Upper lobe of left lung (tissue), 6 donors: ENCODE data around the gene CACNA1D. TPM values are rescaled to one million over a fixed set of nuclear protein-coding genes. Genes with fewer than 3 reads are reported as not detected.

Experiments
- ATAC-seq, 2 donors: fragments of 200-7000 bp; cut with Tn5 transposase; one replicate each; pipeline ENCODE4 v1.9.1; 2022; ENCODE audit warnings: mild to moderate bottlenecking in 2 of 2, moderate library complexity in 2 of 2; ENCODE audit not compliant: low FRiP score in 2 of 2
- DNase-seq, 2 donors: peaks; one replicate each; pipeline ENCODE4 v3.0.0-alpha.2; 2019 to 2020
- H3K27ac ChIP-seq, 4 donors: fragments of 200-600 bp; sonication (generic); one replicate each; pipeline ENCODE4 v1.5.1; 2016 to 2019
- H3K27me3 ChIP-seq, 4 donors: fragments of 200-600 bp; sonication (generic); one replicate each; pipeline ENCODE4 v1.5.1; 2017 to 2019
- H3K36me3 ChIP-seq, 4 donors: fragments of 200-600 bp; sonication (generic); one replicate each; pipeline ENCODE4 v1.5.1; 2016 to 2019
- H3K4me1 ChIP-seq, 4 donors: fragments of 200-600 bp; sonication (generic); one replicate each; pipeline ENCODE4 v1.5.1; 2018 to 2019
- H3K4me3 ChIP-seq, 4 donors: fragments of 200-600 bp; sonication (generic); one replicate each; pipeline ENCODE4 v1.5.1; 2017 to 2019; ENCODE audit warnings: mild to moderate bottlenecking in 2 of 4, moderate library complexity in 1 of 4
- H3K9me3 ChIP-seq, 4 donors: fragments of 200-600 bp; sonication (generic); one replicate each; pipeline ENCODE4 v1.5.1; 2018 to 2019
- EP300 ChIP-seq, 4 donors: sonication (generic); formaldehyde crosslinking; IDR thresholded peaks; one replicate each; pipeline ENCODE4 v1.5.1; 2017; ENCODE audit warnings: antibody characterized with exemption in 4 of 4, control low read depth in 2 of 4
- POLR2A ChIP-seq, 4 donors: fragments of 450-650 bp; IDR thresholded peaks; one replicate each; pipeline ENCODE4 v1.5.1; 2016 to 2017; ENCODE audit warnings: antibody characterized with exemption in 4 of 4, mild to moderate bottlenecking in 2 of 4
- POLR2AphosphoS5 ChIP-seq, 2 donors: sonication (generic); formaldehyde crosslinking; IDR thresholded peaks; one replicate each; pipeline ENCODE4 v1.5.1; 2017; ENCODE audit warnings: antibody characterized with exemption in 2 of 2
- WGBS, 2 donors: methylation state at CpG; one replicate each; pipeline ENCODE4 v1.1.5; 2017 to 2018; 5-methylcytosine and 5-hydroxymethylcytosine counted together
- total RNA-seq, 6 donors: library from RNA; depleted of rRNA in 4 of 6; stranded (reverse); fragments of >200 nt in 4 of 6; gene quantifications; one replicate each; pipeline versions ENCODE4 v1.1.0 to v1.2.1, GENCODE V29; 2016 to 2021
- TF ChIP-seq, protein P1 (sequence below), 6 experiments: fragments of 450-650 bp in 4 of 6; fragments of 200-600 bp in 2 of 6; sonication (generic) in 2 of 6; IDR thresholded peaks; one replicate each; pipeline ENCODE4 v1.5.1; 2016 to 2019; ENCODE audit warnings: antibody characterized with exemption in 6 of 6
- donor health status: DM: no; HTN: no; CAD: no; lungs with moderate emphysema.
- donor health status: DM: no; HTN: yes; CAD: no; lungs with severe emphysema.

The CACNA1D gene
- total RNA-seq, 6 donors from 2014 or later, result 17.2 to 221 (median 30.2) TPM

DNA sequence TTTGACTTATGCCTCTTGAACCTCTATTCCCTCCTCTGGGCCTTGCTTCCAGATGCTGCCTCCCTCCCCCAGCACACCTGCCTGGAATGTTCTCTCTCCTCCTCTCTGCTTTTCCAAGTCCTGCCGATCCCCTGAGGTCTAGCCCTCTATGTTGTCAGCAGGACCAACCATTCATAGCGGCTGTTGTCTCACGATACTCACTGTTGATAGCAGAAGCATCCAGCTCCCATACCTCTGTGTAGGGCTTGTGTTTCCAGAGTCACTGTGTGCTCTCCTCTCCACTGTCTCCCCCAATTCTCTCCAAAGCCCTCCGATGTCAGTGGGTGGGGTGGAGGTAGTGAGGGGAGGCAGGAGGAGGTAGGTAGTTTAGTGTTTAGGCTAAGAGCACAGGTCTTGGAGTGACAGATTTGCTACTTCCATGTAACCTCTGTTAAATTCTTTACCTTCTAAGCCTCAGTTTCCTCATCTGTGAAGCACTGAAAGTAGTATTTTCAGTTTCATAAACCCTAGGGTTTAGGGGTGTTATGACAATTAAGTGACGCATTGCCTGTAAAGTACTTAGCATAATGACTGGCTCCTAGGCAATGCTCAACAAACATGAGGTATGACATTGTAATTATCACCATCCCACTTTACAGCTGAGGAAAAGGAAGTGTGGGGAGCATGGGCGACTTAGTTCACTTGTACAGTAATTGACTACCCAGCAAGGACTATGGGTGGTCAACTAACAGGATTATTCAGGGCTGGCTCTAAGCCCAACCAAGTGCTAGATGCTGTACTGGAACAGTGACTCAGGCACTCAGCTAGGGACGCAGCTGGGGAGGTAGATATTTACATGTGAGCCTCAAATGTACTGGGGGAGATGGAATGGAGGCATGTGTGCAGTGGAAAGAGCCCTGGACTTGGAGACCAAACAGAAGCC, 122.8 kb downstream of the CACNA1D start:
- 79 to 81% methylated on average over 7 of the region's 7 CpGs for WGBS, 2 donors
- TF ChIP-seq, protein P1, sequence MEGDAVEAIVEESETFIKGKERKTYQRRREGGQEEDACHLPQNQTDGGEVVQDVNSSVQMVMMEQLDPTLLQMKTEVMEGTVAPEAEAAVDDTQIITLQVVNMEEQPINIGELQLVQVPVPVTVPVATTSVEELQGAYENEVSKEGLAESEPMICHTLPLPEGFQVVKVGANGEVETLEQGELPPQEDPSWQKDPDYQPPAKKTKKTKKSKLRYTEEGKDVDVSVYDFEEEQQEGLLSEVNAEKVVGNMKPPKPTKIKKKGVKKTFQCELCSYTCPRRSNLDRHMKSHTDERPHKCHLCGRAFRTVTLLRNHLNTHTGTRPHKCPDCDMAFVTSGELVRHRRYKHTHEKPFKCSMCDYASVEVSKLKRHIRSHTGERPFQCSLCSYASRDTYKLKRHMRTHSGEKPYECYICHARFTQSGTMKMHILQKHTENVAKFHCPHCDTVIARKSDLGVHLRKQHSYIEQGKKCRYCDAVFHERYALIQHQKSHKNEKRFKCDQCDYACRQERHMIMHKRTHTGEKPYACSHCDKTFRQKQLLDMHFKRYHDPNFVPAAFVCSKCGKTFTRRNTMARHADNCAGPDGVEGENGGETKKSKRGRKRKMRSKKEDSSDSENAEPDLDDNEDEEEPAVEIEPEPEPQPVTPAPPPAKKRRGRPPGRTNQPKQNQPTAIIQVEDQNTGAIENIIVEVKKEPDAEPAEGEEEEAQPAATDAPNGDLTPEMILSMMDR (IDR thresholded peaks at IDR 0.05), result no peak
- TF ChIP-seq POLR2A (IDR thresholded peaks at IDR 0.05) (no peak), EP300 (IDR thresholded peaks at IDR 0.05) (no peak), POLR2AphosphoS5 (IDR thresholded peaks at IDR 0.05) (no peak)
- H3K27me3 ChIP-seq, result no peaks in the 10 kb centered on the region
- peaks cover 0 to 9% (median 2%) of the 10 kb centered on the region in 4 donors for H3K4me1 ChIP-seq
- DNase-seq, result no peak
- no peaks in the 10 kb centered on the region for H3K36me3 ChIP-seq
- H3K27ac ChIP-seq, result peak overlapping the region in 2 of 4 donors; percentile 32 to 44
- H3K9me3 ChIP-seq, result no peaks in the 10 kb centered on the region
- ATAC-seq, result no peak
- no peak overlapping the region for H3K4me3 ChIP-seq

- 56 to 82% methylated on average over 1 to 8 of the region's 8 CpGs for WGBS, 2 donors
- no peak overlapping the region for H3K4me3 ChIP-seq
- H3K36me3 ChIP-seq, result no peaks in the 10 kb centered on the region
- TF ChIP-seq POLR2AphosphoS5 (IDR thresholded peaks at IDR 0.05) (no peak), EP300 (IDR thresholded peaks at IDR 0.05) (no peak), POLR2A (IDR thresholded peaks at IDR 0.05) (no peak)
- TF ChIP-seq, protein P1 (IDR thresholded peaks at IDR 0.05), result no peak
- H3K9me3 ChIP-seq, result no peaks in the 10 kb centered on the region
- H3K27me3 ChIP-seq, result no peaks in the 10 kb centered on the region
- peaks cover 0 to 9% (median under 1%) of the 10 kb centered on the region in 4 donors for H3K4me1 ChIP-seq
- ATAC-seq (no peak), DNase-seq (peak in 1 of 2 donors; percentile 22)
- H3K27ac ChIP-seq, result peak overlapping the region in 1 of 4 donors; percentile 32
Observed at GRCh38 chr3:53617893-53618523, 123.6 kb downstream of the CACNA1D start.

GRCh38 chr3:53618524-53618906, 124.1 kb downstream of the CACNA1D start:
- H3K27ac ChIP-seq, result peak overlapping the region in 1 of 4 donors; percentile 32
- ATAC-seq, result no peak
- WGBS, 2 donors, result 72 to 75% methylated on average over 6 of the region's 6 CpGs

DNA sequence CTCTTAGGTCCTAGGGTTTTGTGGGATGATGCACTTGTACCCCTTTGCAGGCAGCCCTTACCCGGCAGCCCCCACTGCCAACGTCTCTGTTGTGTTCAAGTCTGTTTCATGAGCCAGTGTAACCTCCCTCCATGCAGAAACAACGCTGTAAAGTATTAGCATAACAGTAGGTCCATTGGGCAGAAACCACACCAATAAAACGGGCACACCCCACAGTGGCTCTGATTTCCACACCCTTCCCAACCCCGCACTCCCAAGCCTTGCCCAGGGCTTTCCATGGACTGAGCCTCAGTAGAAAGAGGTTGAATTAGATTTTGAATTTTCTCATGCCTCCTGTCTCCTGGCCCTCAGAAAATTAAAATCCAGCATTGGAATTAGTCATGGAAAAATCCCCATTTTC, 124.5 kb downstream of the CACNA1D start:
- Histone ChIP-seq H3K27me3 (no peaks in the 10 kb centered on the region), H3K9me3 (no peaks in the 10 kb centered on the region), H3K27ac (no peak overlapping the region), H3K4me1 (peaks cover 0 to 9% (median under 1%) of the 10 kb centered on the region in 4 donors), H3K36me3 (no peaks in the 10 kb centered on the region), H3K4me3 (no peak overlapping the region)
- 84 to 89% methylated on average over 5 of the region's 5 CpGs for WGBS, 2 donors
- ATAC-seq (no peak), DNase-seq (no peak)
- no peak for TF ChIP-seq EP300 (IDR thresholded peaks at IDR 0.05)
- TF ChIP-seq, protein P1 (IDR thresholded peaks at IDR 0.05), result no peak
- TF ChIP-seq POLR2A (IDR thresholded peaks at IDR 0.05), result no peak
- no peak for TF ChIP-seq POLR2AphosphoS5 (IDR thresholded peaks at IDR 0.05)

More at GRCh38 chr3:53618524-53618906, 124.1 kb downstream of the CACNA1D start:
- TF ChIP-seq, protein P1 (IDR thresholded peaks at IDR 0.05), result no peak
- no peak for TF ChIP-seq POLR2A (IDR thresholded peaks at IDR 0.05)
- TF ChIP-seq EP300 (IDR thresholded peaks at IDR 0.05), result no peak
- TF ChIP-seq POLR2AphosphoS5 (IDR thresholded peaks at IDR 0.05), result no peak
- Histone ChIP-seq H3K4me3 (no peak overlapping the region), H3K9me3 (no peaks in the 10 kb centered on the region), H3K4me1 (peaks cover 0 to 9% (median 0%) of the 10 kb centered on the region in 4 donors), H3K36me3 (no peaks in the 10 kb centered on the region), H3K27me3 (no peaks in the 10 kb centered on the region)
- no peak for DNase-seq
